B cell (primary cell): Measurements from ENCODE around the gene ZBTB12.

Experiments used
- CTCF ChIP-seq: fragments of 200-600 bp; IDR thresholded peaks from one replicate; pipeline ENCODE4 v1.8.0; 2022; ENCODE audit warnings: antibody characterized with exemption, mild to moderate bottlenecking
- EZH2 ChIP-seq: IDR thresholded peaks from 2 replicates; pipeline ENCODE4 v1.6.1; 2012; ENCODE audit warnings: borderline replicate concordance, low read depth, mild to moderate bottlenecking, moderate library complexity, low read length; ENCODE audit not compliant: insufficient read depth, poor library complexity, severe bottlenecking

DNA sequence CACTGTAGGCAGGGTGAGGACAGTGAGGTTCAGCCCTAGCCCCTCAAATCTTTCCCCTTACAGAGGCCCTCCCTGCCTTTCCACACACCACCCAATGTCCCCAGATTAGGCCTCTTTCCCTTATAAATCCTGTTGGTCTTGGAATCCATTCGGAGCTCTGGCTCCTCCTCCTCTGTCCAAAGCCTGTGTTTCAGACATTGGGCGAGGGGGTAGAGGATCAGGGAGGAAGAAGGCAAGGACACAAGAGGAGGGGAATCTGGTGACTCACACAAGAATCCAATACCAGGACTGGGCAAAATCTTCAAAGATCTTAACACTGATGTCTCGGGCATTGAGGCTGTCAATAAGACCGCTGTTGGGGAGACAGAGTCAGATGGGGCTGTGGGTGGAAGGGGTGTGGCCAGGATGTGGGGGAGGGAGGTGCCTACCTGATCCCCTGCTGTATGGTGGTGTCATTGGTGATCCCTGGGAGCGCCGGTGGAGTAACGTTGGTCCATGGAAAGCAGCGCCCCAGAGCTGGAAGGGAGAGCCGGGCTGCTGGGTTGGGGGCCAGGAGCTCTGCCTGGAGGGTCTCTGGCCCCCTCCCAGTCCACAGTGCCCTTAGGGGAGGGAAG is 30.7 kb downstream of the ZBTB12 start:
- no peak for TF ChIP-seq EZH2
- no peak for TF ChIP-seq CTCF
